ENCODE results near the gene ADAMTS12.

DNA sequence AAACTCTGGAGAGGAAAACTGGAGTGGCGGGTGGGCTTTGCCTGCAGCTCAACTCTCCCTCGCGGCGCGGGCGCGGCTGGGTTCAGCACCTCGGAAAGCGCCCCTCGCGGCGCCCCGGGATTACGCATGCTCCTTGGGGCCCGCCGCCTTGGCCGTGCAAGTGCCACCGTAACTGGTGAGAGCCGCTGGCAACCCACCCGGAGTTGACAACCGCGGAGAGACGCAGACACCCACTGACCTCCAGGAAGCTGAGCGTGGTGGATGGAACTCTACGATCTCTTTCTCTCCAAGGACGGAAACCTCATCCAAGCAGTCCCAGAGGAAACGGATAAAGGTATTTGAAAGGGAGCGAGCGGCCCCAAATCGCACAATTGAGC is 44.2 kb upstream of the ADAMTS12 start:
- TF ChIP-seq CREB1 (CRISPR knock-in tag; IDR thresholded peaks at IDR 0.05; ENCODE audit: low read depth) (peak; percentile 75), POLR2AphosphoS5 (IDR thresholded peaks at IDR 0.05; ENCODE audit: low read depth) (no peak), STAT1 (IDR thresholded peaks at IDR 0.05; ENCODE audit: unreplicated experiment) (no peak), EZH2 (IDR thresholded peaks at IDR 0.05; ENCODE audit: low read depth, unreplicated experiment) (no peak), EZH2phosphoT487 (IDR thresholded peaks at IDR 0.05; ENCODE audit: unreplicated experiment) (no peak)
- TF ChIP-seq, protein P1, sequence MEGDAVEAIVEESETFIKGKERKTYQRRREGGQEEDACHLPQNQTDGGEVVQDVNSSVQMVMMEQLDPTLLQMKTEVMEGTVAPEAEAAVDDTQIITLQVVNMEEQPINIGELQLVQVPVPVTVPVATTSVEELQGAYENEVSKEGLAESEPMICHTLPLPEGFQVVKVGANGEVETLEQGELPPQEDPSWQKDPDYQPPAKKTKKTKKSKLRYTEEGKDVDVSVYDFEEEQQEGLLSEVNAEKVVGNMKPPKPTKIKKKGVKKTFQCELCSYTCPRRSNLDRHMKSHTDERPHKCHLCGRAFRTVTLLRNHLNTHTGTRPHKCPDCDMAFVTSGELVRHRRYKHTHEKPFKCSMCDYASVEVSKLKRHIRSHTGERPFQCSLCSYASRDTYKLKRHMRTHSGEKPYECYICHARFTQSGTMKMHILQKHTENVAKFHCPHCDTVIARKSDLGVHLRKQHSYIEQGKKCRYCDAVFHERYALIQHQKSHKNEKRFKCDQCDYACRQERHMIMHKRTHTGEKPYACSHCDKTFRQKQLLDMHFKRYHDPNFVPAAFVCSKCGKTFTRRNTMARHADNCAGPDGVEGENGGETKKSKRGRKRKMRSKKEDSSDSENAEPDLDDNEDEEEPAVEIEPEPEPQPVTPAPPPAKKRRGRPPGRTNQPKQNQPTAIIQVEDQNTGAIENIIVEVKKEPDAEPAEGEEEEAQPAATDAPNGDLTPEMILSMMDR (conservative IDR thresholded peaks at IDR 0.05; ENCODE audit: low read depth in 2 of 2): no peak
- TF ChIP-seq, protein P2, sequence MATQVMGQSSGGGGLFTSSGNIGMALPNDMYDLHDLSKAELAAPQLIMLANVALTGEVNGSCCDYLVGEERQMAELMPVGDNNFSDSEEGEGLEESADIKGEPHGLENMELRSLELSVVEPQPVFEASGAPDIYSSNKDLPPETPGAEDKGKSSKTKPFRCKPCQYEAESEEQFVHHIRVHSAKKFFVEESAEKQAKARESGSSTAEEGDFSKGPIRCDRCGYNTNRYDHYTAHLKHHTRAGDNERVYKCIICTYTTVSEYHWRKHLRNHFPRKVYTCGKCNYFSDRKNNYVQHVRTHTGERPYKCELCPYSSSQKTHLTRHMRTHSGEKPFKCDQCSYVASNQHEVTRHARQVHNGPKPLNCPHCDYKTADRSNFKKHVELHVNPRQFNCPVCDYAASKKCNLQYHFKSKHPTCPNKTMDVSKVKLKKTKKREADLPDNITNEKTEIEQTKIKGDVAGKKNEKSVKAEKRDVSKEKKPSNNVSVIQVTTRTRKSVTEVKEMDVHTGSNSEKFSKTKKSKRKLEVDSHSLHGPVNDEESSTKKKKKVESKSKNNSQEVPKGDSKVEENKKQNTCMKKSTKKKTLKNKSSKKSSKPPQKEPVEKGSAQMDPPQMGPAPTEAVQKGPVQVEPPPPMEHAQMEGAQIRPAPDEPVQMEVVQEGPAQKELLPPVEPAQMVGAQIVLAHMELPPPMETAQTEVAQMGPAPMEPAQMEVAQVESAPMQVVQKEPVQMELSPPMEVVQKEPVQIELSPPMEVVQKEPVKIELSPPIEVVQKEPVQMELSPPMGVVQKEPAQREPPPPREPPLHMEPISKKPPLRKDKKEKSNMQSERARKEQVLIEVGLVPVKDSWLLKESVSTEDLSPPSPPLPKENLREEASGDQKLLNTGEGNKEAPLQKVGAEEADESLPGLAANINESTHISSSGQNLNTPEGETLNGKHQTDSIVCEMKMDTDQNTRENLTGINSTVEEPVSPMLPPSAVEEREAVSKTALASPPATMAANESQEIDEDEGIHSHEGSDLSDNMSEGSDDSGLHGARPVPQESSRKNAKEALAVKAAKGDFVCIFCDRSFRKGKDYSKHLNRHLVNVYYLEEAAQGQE (IDR thresholded peaks at IDR 0.05; ENCODE audit: unreplicated experiment): peak; percentile 87

Data from GM23338 (cell line).